ENCODE measurements around the gene MYT1.

DNA sequence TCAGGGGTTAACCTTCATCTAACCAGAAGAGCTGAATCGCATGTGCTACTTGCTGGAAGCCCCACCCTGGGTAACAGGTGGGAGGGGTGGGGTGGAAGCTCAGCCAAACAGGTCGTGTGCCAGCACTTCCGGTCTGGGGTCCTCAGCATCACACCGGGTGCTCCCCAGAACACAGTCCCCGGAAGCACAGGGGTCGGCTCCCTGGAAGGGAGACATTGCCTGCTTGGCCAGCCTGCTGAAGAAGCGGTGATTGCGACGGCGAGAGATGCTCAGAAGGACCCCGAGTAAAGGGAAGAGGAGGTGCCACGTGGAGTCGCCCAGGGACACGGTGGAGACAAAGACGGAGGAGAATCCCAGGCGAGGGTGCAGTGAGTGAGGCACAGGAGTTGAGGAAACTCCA, 36.5 kb downstream of the MYT1 start:
- TF ChIP-seq, protein P1, sequence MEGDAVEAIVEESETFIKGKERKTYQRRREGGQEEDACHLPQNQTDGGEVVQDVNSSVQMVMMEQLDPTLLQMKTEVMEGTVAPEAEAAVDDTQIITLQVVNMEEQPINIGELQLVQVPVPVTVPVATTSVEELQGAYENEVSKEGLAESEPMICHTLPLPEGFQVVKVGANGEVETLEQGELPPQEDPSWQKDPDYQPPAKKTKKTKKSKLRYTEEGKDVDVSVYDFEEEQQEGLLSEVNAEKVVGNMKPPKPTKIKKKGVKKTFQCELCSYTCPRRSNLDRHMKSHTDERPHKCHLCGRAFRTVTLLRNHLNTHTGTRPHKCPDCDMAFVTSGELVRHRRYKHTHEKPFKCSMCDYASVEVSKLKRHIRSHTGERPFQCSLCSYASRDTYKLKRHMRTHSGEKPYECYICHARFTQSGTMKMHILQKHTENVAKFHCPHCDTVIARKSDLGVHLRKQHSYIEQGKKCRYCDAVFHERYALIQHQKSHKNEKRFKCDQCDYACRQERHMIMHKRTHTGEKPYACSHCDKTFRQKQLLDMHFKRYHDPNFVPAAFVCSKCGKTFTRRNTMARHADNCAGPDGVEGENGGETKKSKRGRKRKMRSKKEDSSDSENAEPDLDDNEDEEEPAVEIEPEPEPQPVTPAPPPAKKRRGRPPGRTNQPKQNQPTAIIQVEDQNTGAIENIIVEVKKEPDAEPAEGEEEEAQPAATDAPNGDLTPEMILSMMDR (IDR thresholded peaks at IDR 0.05), result no peak
- TF ChIP-seq POLR2A (IDR thresholded peaks at IDR 0.05; ENCODE audit: low read depth) (no peak), POLR2AphosphoS5 (IDR thresholded peaks at IDR 0.05) (no peak)
